Fibroblast of villous mesenchyme (primary cell): ENCODE measurements around the gene UBE2O. TPM values are rescaled to one million over a fixed set of nuclear protein-coding genes. Genes with fewer than 3 reads are reported as not detected.
A peak's percentile ranks its signal among the peaks of the same experiment; 100 is the strongest.

Experiments used
- DNase-seq: peaks from one replicate; pipeline ENCODE4 v3.0.0-alpha.2; 2010; ENCODE audit warnings: low read depth
- H3K4me3 ChIP-seq: 2 replicates; pipeline ENCODE4 v1.5.1; 2011; ENCODE audit warnings: low read depth, mild to moderate bottlenecking, low read length
- total RNA-seq: library from RNA; depleted of rRNA; stranded (reverse); fragments of >200 nt; gene quantifications from 2 replicates; pipeline ENCODE4 v1.2.3, GENCODE V29; 2012
- TF ChIP-seq, protein P1 (sequence below): IDR thresholded peaks from 2 replicates; pipeline ENCODE4 v1.5.1; 2012; ENCODE audit warnings: low read depth, mild to moderate bottlenecking, low read length; ENCODE audit not compliant: insufficient read depth

UBE2O gene
- total RNA-seq, 1 donor = 25.9 TPM

- H3K4me3 ChIP-seq = no peak overlapping the region
- TF ChIP-seq, protein P1, sequence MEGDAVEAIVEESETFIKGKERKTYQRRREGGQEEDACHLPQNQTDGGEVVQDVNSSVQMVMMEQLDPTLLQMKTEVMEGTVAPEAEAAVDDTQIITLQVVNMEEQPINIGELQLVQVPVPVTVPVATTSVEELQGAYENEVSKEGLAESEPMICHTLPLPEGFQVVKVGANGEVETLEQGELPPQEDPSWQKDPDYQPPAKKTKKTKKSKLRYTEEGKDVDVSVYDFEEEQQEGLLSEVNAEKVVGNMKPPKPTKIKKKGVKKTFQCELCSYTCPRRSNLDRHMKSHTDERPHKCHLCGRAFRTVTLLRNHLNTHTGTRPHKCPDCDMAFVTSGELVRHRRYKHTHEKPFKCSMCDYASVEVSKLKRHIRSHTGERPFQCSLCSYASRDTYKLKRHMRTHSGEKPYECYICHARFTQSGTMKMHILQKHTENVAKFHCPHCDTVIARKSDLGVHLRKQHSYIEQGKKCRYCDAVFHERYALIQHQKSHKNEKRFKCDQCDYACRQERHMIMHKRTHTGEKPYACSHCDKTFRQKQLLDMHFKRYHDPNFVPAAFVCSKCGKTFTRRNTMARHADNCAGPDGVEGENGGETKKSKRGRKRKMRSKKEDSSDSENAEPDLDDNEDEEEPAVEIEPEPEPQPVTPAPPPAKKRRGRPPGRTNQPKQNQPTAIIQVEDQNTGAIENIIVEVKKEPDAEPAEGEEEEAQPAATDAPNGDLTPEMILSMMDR = no peak
These were observed 6.7 kb upstream of the UBE2O start for GRCh38 chr17:76459674-76460073.

GRCh38 chr17:76458580-76459490, 5.9 kb upstream of the UBE2O start:
- no peak overlapping the region for H3K4me3 ChIP-seq
- TF ChIP-seq, protein P1 = peak; percentile 75
- DNase-seq = peak; percentile 61

More at GRCh38 chr17:76459674-76460073, 6.7 kb upstream of the UBE2O start:
- no peak for DNase-seq

- TF ChIP-seq, protein P1 = no peak
- H3K4me3 ChIP-seq = no peak overlapping the region
- DNase-seq = no peak
These were observed 435 bp upstream of the UBE2O start for GRCh38 chr17:76453431-76453743.

DNA sequence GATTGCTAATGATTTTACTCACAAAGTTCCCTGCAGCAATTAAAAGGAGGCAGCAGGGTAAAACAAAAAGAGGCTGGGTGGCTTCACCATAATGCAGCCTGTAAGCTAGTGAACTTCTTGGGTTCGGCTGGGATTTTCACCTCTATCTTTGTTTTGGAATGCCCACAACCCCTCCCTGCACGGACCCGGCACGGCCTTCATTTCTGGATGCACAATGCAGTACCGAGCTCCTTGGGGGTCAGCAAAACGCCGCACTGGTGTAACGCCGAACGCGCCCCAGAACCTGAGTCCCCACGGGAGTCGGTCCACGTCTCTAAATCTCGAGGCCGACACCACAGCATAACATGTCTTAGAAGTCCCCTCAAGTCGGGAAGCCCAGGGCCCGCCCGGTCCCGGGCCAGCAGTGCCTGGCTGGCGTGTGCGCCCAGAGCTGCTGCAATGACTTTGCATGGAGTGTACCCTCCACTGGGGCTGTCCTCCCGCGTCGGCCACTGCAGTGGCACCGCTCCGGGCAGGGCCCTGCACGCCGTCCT, 759 bp downstream of the UBE2O start:
- TF ChIP-seq, protein P1 = no peak
- peak overlapping the region; percentile 72 for H3K4me3 ChIP-seq
- DNase-seq = no peak

- no peak for DNase-seq
- TF ChIP-seq, protein P1 = no peak
- peak overlapping the region; percentile 72 for H3K4me3 ChIP-seq
These were observed 1.4 kb downstream of the UBE2O start for GRCh38 chr17:76451506-76451905.

GRCh38 chr17:76449126-76449525, 3.8 kb downstream of the UBE2O start:
- TF ChIP-seq, protein P1 = no peak
- H3K4me3 ChIP-seq = no peak overlapping the region
- DNase-seq = no peak
